ENCODE measurements around the gene LRRIQ1. TPM values are rescaled to one million over a fixed set of nuclear protein-coding genes. Genes with fewer than 3 reads are reported as not detected.

LRRIQ1 gene
- total and polyA plus RNA-seq, 4 experiments from 2014 or later, result not detected

- POLR2A ChIA-PET (ENCODE audit: partially characterized antibody), result no interaction called here
These were observed 119.6 kb downstream of the LRRIQ1 start for GRCh38 chr12:85155791-85156190.

DNA sequence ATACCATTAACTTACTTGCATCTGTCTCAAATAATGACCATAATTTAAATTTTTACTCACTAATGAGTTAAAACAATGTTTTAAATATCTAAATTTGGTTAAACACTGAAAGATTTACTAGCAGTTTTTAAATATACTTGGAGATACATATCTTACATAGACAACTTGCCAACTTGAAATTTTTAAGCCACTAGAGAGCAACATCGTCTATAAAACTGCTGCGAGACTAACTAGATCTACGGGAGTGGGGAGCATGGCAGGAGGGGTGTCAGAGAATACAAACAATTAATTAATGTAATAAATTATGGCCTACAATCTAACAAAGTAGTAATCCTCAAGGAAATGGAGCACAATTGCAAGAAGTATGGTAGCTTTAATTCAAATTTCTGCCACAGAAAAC is 120.4 kb downstream of the LRRIQ1 start:
- Histone ChIP-seq H3K27ac (ENCODE audit: low read depth, low read length) (no peak overlapping the region), H3K27me3 (ENCODE audit: insufficient read depth, low read length) (no peaks in the 10 kb centered on the region), H3K9me3 (ENCODE audit: control insufficient read depth in 1 of 2, low read length in 2 of 2) (no peaks in the 10 kb centered on the region), H3K4me1 (ENCODE audit: insufficient read depth, low read length) (no peaks in the 10 kb centered on the region), H3K4me3 (ENCODE audit: low read length in 2 of 2) (no peak overlapping the region), H3K36me3 (ENCODE audit: insufficient read depth, low read length) (no peaks in the 10 kb centered on the region)
- Mint-ChIP-seq H3K4me3 (no peak overlapping the region), H3K9me3 (no peaks in the 10 kb centered on the region), H3K36me3 (no peaks in the 10 kb centered on the region), H3K27ac (no peak overlapping the region), H3K27me3 (no peaks in the 10 kb centered on the region), H3K4me1 (no peaks in the 10 kb centered on the region)
- intact Hi-C loops (cut with micrococcal nuclease), result no loop called here
- ChIA-PET POLR2A (ENCODE audit: partially characterized antibody) (no interaction called here), CTCF (ENCODE audit: partially characterized antibody) (no interaction called here)
- no peak for DNase-seq

More at GRCh38 chr12:85155791-85156190, 119.6 kb downstream of the LRRIQ1 start:
- Mint-ChIP-seq H3K4me1 (no peaks in the 10 kb centered on the region), H3K4me3 (no peak overlapping the region), H3K27me3 (no peaks in the 10 kb centered on the region), H3K36me3 (no peaks in the 10 kb centered on the region), H3K27ac (no peak overlapping the region), H3K9me3 (no peaks in the 10 kb centered on the region)
- no peak for DNase-seq
- H3K27ac ChIP-seq (ENCODE audit: low read depth, low read length), result no peak overlapping the region
- H3K36me3 ChIP-seq (ENCODE audit: insufficient read depth, low read length), result no peaks in the 10 kb centered on the region
- no peaks in the 10 kb centered on the region for H3K27me3 ChIP-seq (ENCODE audit: insufficient read depth, low read length)
- no peaks in the 10 kb centered on the region for H3K4me1 ChIP-seq (ENCODE audit: insufficient read depth, low read length)
- H3K4me3 ChIP-seq (ENCODE audit: low read length in 2 of 2), result no peak overlapping the region
- H3K9me3 ChIP-seq (ENCODE audit: control insufficient read depth in 1 of 2, low read length in 2 of 2), result no peaks in the 10 kb centered on the region
- intact Hi-C loops (cut with micrococcal nuclease), result no loop called here
- CTCF ChIA-PET (ENCODE audit: partially characterized antibody), result no interaction called here

DNA sequence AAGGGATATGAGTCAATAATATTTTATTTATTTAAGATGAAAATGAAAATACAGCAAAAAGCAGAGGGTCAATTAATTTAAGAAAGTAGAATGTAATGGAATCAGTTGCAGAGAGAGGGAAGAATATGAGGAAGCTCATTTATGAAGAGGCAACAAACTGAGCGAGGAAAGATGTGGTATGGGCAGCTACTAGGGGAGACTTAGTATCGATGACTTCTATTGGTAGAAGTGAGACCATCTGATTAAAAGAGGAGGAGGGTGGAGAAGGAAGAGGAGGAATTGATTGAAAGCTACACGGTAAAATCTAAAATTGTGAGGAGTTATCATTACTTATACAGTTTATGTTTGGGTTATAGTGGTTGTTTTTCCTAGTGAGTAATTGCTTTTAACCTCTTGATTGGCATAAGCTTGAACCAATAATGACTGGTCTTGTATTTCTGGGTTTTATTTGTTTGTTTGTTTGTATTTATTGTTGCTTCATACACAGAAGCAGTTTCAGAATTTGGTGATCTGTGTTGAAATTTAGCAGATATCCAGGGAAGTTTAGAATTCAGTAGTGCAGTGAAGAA is 121.0 kb downstream of the LRRIQ1 start:
- Histone ChIP-seq H3K36me3 (ENCODE audit: insufficient read depth, low read length) (no peaks in the 10 kb centered on the region), H3K27me3 (ENCODE audit: insufficient read depth, low read length) (no peaks in the 10 kb centered on the region), H3K4me1 (ENCODE audit: insufficient read depth, low read length) (no peaks in the 10 kb centered on the region), H3K9me3 (ENCODE audit: control insufficient read depth in 1 of 2, low read length in 2 of 2) (no peaks in the 10 kb centered on the region), H3K27ac (ENCODE audit: low read depth, low read length) (no peak overlapping the region), H3K4me3 (ENCODE audit: low read length in 2 of 2) (no peak overlapping the region)
- Mint-ChIP-seq H3K4me3 (no peak overlapping the region), H3K27ac (no peak overlapping the region), H3K27me3 (no peaks in the 10 kb centered on the region), H3K4me1 (no peaks in the 10 kb centered on the region), H3K9me3 (no peaks in the 10 kb centered on the region), H3K36me3 (no peaks in the 10 kb centered on the region)
- POLR2A ChIA-PET (ENCODE audit: partially characterized antibody), result no interaction called here
- intact Hi-C loops (cut with micrococcal nuclease), result no loop called here
- no peak for DNase-seq
- CTCF ChIA-PET (ENCODE audit: partially characterized antibody), result no interaction called here

GRCh38 chr12:85163752-85164321 is 127.7 kb downstream of the LRRIQ1 start:
- no peak overlapping the region for H3K4me3 ChIP-seq (ENCODE audit: low read length in 2 of 2)
- no peaks in the 10 kb centered on the region for H3K36me3 ChIP-seq (ENCODE audit: insufficient read depth, low read length)
- Mint-ChIP-seq H3K4me1 (no peaks in the 10 kb centered on the region), H3K27ac (no peak overlapping the region), H3K9me3 (peaks cover 0 to 3% (median 0%) of the 10 kb centered on the region in 8 donors), H3K4me3 (no peak overlapping the region), H3K36me3 (no peaks in the 10 kb centered on the region), H3K27me3 (no peaks in the 10 kb centered on the region)
- intact Hi-C loops (cut with micrococcal nuclease), result no loop called here
- POLR2A ChIA-PET (ENCODE audit: partially characterized antibody), result no interaction called here
- no peaks in the 10 kb centered on the region for H3K27me3 ChIP-seq (ENCODE audit: insufficient read depth, low read length)
- CTCF ChIA-PET (ENCODE audit: partially characterized antibody), result no interaction called here
- DNase-seq, result no peak
- no peaks in the 10 kb centered on the region for H3K9me3 ChIP-seq (ENCODE audit: control insufficient read depth in 1 of 2, low read length in 2 of 2)
- H3K4me1 ChIP-seq (ENCODE audit: insufficient read depth, low read length), result no peaks in the 10 kb centered on the region
- H3K27ac ChIP-seq (ENCODE audit: low read depth, low read length), result no peak overlapping the region

DNA sequence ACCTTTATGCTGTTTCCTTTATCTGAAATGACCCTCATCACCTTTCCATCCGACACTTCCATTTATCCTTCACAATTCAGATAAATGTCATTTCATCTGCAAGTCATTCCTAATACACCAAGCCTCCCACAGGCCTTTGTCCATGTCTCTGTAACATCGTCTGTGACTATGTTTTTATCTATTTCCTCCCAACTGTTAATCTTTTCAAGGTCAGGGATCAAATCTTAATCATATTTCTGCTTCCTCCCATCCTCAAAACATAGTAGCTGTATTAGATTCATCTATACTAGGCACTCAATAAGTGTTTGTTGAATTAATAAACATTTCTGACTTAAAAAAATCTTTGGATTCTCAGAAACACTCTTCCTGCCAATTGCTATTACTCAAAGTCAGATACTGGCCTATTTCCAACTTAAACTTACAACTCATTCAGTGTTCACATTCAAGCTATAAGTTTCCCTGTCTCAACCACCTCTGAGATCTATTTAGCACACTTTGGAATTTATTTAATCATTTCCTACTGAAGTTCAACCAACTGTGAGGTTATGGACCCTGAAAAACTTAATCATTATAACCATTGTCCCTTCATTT is 143.6 kb downstream of the LRRIQ1 start:
- Histone ChIP-seq H3K27ac (ENCODE audit: low read depth, low read length) (no peak overlapping the region), H3K36me3 (ENCODE audit: insufficient read depth, low read length) (no peaks in the 10 kb centered on the region), H3K4me1 (ENCODE audit: insufficient read depth, low read length) (no peaks in the 10 kb centered on the region), H3K4me3 (ENCODE audit: low read length in 2 of 2) (no peak overlapping the region), H3K27me3 (ENCODE audit: insufficient read depth, low read length) (no peaks in the 10 kb centered on the region), H3K9me3 (ENCODE audit: control insufficient read depth in 1 of 2, low read length in 2 of 2) (no peaks in the 10 kb centered on the region)
- no peak for DNase-seq
- Mint-ChIP-seq H3K4me1 (no peaks in the 10 kb centered on the region), H3K27ac (no peak overlapping the region), H3K27me3 (no peaks in the 10 kb centered on the region), H3K4me3 (no peak overlapping the region), H3K36me3 (no peaks in the 10 kb centered on the region), H3K9me3 (peaks cover 0 to 5% (median 0%) of the 10 kb centered on the region in 8 donors)
- ChIA-PET CTCF (ENCODE audit: partially characterized antibody) (no interaction called here), POLR2A (ENCODE audit: partially characterized antibody) (no interaction called here)
- intact Hi-C loops (cut with micrococcal nuclease), result no loop called here

DNA sequence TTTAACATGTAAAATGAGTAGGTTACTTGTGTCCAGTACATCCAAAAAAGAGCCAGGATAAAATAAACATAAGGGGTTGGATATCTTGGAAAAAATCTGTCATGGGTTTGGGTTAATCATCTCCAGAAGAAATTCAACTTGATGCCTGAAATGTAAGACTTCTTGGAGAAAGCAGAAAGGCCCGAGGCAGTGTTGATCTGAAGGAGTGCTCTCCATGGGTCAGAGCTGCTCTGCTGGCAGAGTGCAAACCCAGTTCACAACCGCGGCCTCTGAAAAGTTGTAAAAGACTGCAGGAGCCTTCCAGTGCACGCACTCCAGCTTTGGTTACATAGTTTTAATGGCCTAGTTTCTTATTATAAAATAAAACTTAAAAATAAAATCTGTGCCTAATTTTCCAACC is 146.5 kb downstream of the LRRIQ1 start:
- no peak overlapping the region for H3K4me3 ChIP-seq (ENCODE audit: low read length in 2 of 2)
- no peaks in the 10 kb centered on the region for H3K4me1 ChIP-seq (ENCODE audit: insufficient read depth, low read length)
- DNase-seq, result no peak
- no peak overlapping the region for H3K4me3 Mint-ChIP-seq
- H3K4me1 Mint-ChIP-seq, result no peaks in the 10 kb centered on the region
- H3K9me3 ChIP-seq (ENCODE audit: control insufficient read depth in 1 of 2, low read length in 2 of 2), result no peaks in the 10 kb centered on the region
- no peaks in the 10 kb centered on the region for H3K36me3 ChIP-seq (ENCODE audit: insufficient read depth, low read length)
- CTCF ChIA-PET (ENCODE audit: partially characterized antibody), result no interaction called here
- POLR2A ChIA-PET (ENCODE audit: partially characterized antibody), result no interaction called here
- no peak overlapping the region for H3K27ac ChIP-seq (ENCODE audit: low read depth, low read length)
- intact Hi-C loops (cut with micrococcal nuclease), result no loop called here
- H3K9me3 Mint-ChIP-seq, result peaks cover 0 to 2% (median 0%) of the 10 kb centered on the region in 8 donors
- no peaks in the 10 kb centered on the region for H3K36me3 Mint-ChIP-seq
- no peaks in the 10 kb centered on the region for H3K27me3 ChIP-seq (ENCODE audit: insufficient read depth, low read length)
- no peak overlapping the region for H3K27ac Mint-ChIP-seq
- no peaks in the 10 kb centered on the region for H3K27me3 Mint-ChIP-seq

- Histone ChIP-seq H3K27ac (ENCODE audit: low read depth, low read length) (no peak overlapping the region), H3K36me3 (ENCODE audit: insufficient read depth, low read length) (no peaks in the 10 kb centered on the region), H3K4me3 (ENCODE audit: low read length in 2 of 2) (no peak overlapping the region), H3K4me1 (ENCODE audit: insufficient read depth, low read length) (no peaks in the 10 kb centered on the region), H3K27me3 (ENCODE audit: insufficient read depth, low read length) (no peaks in the 10 kb centered on the region), H3K9me3 (ENCODE audit: control insufficient read depth in 1 of 2, low read length in 2 of 2) (no peaks in the 10 kb centered on the region)
- no peaks in the 10 kb centered on the region for H3K4me1 Mint-ChIP-seq
- H3K36me3 Mint-ChIP-seq, result no peaks in the 10 kb centered on the region
- peaks cover 0 to 2% (median 0%) of the 10 kb centered on the region in 8 donors for H3K9me3 Mint-ChIP-seq
- no peak overlapping the region for H3K4me3 Mint-ChIP-seq
- no peak overlapping the region for H3K27ac Mint-ChIP-seq
- H3K27me3 Mint-ChIP-seq, result no peaks in the 10 kb centered on the region
- intact Hi-C loops (cut with micrococcal nuclease), result no loop called here
- DNase-seq, result no peak
- POLR2A ChIA-PET (ENCODE audit: partially characterized antibody), result no interaction called here
- CTCF ChIA-PET (ENCODE audit: partially characterized antibody), result no interaction called here
These were observed 147.7 kb downstream of the LRRIQ1 start for GRCh38 chr12:85183855-85184254.
